Vagina (tissue), 2 donors: ENCODE data around the gene PER3. TPM values are rescaled to one million over a fixed set of nuclear protein-coding genes. Genes with fewer than 3 reads are reported as not detected.

Experiments used
- DNase-seq, 2 donors: peaks; one replicate each; pipeline ENCODE4 v3.0.0-alpha.2; 2017; ENCODE audit errors: extremely low spot score in 2 of 2
- H3K27ac ChIP-seq: fragments of 200-600 bp; sonication (generic); one replicate; pipeline ENCODE4 v1.5.1; 2019
- H3K27me3 ChIP-seq: fragments of 200-600 bp; sonication (generic); one replicate; pipeline ENCODE4 v1.5.1; 2019
- H3K36me3 ChIP-seq, 2 donors: fragments of 200-600 bp; sonication (generic); one replicate each; pipeline ENCODE4 v1.5.1; 2017 to 2019
- H3K4me1 ChIP-seq: fragments of 200-600 bp; sonication (generic); one replicate; pipeline ENCODE4 v1.5.1; 2019
- H3K4me3 ChIP-seq, 2 donors: fragments of 200-600 bp; sonication (generic); 1 replicate in 1 of 2; 2 replicates in 1 of 2; pipeline ENCODE4 v1.5.1; 2016 to 2019
- H3K9me3 ChIP-seq: fragments of 200-600 bp; sonication (generic); one replicate; pipeline ENCODE4 v1.5.1; 2019
- POLR2A ChIP-seq, 2 donors: fragments of 450-650 bp; IDR thresholded peaks; one replicate each; pipeline ENCODE4 v1.6.1; 2017; ENCODE audit warnings: antibody characterized with exemption in 2 of 2, mild to moderate bottlenecking in 2 of 2, moderate library complexity in 2 of 2
- POLR2AphosphoS5 ChIP-seq, 2 donors: sonication (generic); formaldehyde crosslinking; IDR thresholded peaks; one replicate each; pipeline ENCODE4 v1.9.0; 2017; ENCODE audit warnings: antibody characterized with exemption in 2 of 2, mild to moderate bottlenecking in 2 of 2, low read depth in 1 of 2; ENCODE audit not compliant: insufficient read depth in 1 of 2
- intact Hi-C: fragments of 100-400 bp; cut with DNase I; formaldehyde crosslinking; loops from one replicate; pipeline ENCODE4 v1.15.1; 2023
- total RNA-seq: library from RNA; depleted of rRNA; stranded (reverse); fragments of >200 nt; gene quantifications from one replicate; pipeline ENCODE4 v1.2.3, GENCODE V29; 2016
- TF ChIP-seq, protein P1 (sequence below), 3 experiments: fragments of 450-650 bp in 2 of 3; fragments of 200-600 bp in 1 of 3; sonication (generic) in 1 of 3; IDR thresholded peaks; one replicate each; pipeline ENCODE4 v1.5.1; 2017 to 2019; ENCODE audit warnings: antibody characterized with exemption in 3 of 3, mild to moderate bottlenecking in 2 of 3, moderate library complexity in 2 of 3

Gene PER3
- total RNA-seq, 1 donor from 2014 or later: 24.6 TPM

DNA sequence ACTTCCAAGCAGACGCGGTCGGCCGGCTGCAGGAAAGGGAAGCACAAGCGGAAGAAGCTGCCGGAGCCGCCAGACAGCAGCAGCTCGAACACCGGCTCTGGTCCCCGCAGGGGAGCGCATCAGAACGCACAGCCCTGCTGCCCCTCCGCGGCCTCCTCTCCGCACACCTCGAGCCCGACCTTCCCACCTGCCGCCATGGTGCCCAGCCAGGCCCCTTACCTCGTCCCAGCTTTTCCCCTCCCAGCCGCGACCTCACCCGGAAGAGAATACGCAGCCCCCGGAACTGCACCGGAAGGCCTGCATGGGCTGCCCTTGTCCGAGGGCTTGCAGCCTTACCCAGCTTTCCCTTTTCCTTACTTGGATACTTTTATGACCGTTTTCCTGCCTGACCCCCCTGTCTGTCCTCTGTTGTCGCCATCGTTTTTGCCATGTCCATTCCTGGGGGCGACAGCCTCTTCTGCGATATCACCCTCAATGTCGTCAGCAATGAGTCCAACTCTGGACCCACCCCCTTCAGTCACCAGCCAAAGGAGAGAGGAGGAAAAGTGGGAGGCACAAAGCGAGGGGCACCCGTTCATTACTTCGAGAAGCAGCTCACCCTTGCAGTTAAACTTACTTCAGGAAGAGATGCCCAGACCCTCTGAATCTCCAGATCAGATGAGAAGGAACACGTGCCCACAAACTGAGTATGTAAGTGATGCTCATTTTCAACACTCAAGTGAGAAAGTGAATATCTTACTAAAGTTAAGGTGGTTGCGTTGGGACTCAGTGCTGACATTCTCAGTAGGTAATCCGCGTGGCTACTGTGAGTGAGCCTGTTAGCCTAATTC lies 43.2 kb downstream of the PER3 start:
- H3K27me3 ChIP-seq: no peaks in the 10 kb centered on the region
- no peak overlapping the region for H3K27ac ChIP-seq
- H3K36me3 ChIP-seq: peaks cover 0 to 66% of the 10 kb centered on the region in 2 donors
- TF ChIP-seq, protein P1, sequence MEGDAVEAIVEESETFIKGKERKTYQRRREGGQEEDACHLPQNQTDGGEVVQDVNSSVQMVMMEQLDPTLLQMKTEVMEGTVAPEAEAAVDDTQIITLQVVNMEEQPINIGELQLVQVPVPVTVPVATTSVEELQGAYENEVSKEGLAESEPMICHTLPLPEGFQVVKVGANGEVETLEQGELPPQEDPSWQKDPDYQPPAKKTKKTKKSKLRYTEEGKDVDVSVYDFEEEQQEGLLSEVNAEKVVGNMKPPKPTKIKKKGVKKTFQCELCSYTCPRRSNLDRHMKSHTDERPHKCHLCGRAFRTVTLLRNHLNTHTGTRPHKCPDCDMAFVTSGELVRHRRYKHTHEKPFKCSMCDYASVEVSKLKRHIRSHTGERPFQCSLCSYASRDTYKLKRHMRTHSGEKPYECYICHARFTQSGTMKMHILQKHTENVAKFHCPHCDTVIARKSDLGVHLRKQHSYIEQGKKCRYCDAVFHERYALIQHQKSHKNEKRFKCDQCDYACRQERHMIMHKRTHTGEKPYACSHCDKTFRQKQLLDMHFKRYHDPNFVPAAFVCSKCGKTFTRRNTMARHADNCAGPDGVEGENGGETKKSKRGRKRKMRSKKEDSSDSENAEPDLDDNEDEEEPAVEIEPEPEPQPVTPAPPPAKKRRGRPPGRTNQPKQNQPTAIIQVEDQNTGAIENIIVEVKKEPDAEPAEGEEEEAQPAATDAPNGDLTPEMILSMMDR (IDR thresholded peaks at IDR 0.05): no peak
- TF ChIP-seq POLR2AphosphoS5 (IDR thresholded peaks at IDR 0.05; ENCODE audit: insufficient read depth in 1 of 2, low read depth in 1 of 2) (no peak), POLR2A (IDR thresholded peaks at IDR 0.05) (no peak)
- no peaks in the 10 kb centered on the region for H3K9me3 ChIP-seq
- H3K4me3 ChIP-seq: peak overlapping the region in 1 of 2 donors; percentile 17
- H3K4me1 ChIP-seq: no peaks in the 10 kb centered on the region
- intact Hi-C loops: no loop called here
- no peak for DNase-seq

DNA sequence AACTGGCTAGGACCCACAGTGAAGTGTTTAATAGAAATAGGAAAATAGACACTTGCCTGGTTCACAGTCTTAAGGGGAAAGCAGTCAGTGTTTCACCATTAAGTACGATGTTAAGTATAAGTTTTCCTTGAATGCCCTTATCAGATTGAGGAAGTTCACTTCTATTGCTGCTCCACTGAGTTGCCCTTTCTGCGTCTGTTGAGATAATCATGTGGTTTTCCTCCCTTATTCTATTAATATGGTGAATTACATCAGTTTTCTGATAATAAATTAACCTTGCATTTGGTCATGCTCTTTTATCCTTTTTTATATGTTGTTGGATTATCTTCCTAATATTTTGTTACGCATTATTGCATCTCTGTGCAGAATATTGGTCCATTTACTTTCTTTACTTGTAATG lies 47.4 kb downstream of the PER3 start:
- Histone ChIP-seq H3K36me3 (peaks cover 0 to 60% of the 10 kb centered on the region in 2 donors), H3K9me3 (no peaks in the 10 kb centered on the region), H3K4me3 (no peak overlapping the region), H3K4me1 (no peaks in the 10 kb centered on the region), H3K27me3 (no peaks in the 10 kb centered on the region), H3K27ac (no peak overlapping the region)
- TF ChIP-seq POLR2A (IDR thresholded peaks at IDR 0.05) (no peak), POLR2AphosphoS5 (IDR thresholded peaks at IDR 0.05; ENCODE audit: insufficient read depth in 1 of 2, low read depth in 1 of 2) (no peak)
- TF ChIP-seq, protein P1 (IDR thresholded peaks at IDR 0.05): no peak
- DNase-seq: no peak
- intact Hi-C loops: no loop called here

DNA sequence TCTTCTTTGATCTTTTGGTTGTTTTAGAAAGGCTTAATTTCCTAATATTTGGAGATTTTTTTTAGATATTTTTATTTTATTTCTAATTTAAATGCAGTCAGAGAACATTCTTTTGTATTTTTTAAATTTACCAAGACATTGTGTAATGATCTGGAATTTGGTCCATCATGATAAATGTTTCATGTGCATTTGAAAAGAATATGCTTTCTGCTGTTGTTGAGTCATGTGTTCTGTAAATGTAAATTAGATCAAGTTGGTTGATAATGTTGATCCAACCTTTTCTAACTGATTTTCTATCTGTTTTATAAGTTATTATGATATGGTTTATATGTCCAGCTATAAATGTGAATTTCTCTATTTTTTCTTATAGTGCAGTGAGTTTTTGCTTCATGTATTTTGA lies 48.9 kb downstream of the PER3 start:
- no peak for TF ChIP-seq POLR2AphosphoS5 (IDR thresholded peaks at IDR 0.05; ENCODE audit: insufficient read depth in 1 of 2, low read depth in 1 of 2)
- TF ChIP-seq, protein P1 (IDR thresholded peaks at IDR 0.05): no peak
- TF ChIP-seq POLR2A (IDR thresholded peaks at IDR 0.05): no peak
- Histone ChIP-seq H3K4me1 (no peaks in the 10 kb centered on the region), H3K9me3 (no peaks in the 10 kb centered on the region), H3K27me3 (no peaks in the 10 kb centered on the region), H3K27ac (no peak overlapping the region), H3K4me3 (no peak overlapping the region), H3K36me3 (peaks cover 0 to 63% of the 10 kb centered on the region in 2 donors)
- no peak for DNase-seq
- intact Hi-C loops: no loop called here

DNA sequence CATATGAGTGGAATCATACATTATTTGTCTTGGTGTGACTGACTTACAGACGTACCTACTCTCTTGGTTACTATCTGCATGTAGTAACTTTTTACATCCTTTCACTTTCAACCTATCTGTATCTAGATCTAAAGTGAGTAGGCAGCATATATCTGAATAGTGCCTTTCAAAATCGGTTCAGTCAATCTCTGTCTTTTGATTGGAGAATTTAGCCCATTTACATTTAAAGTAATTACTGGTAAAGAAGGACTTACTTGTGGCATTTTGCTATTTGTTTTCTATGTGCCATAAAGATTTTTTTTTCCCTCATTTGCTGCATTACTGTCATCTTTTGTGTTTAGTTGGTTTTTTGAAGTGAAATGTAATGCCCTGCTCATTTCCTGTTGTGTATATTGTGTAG lies 54.6 kb downstream of the PER3 start:
- Histone ChIP-seq H3K4me3 (no peak overlapping the region), H3K27me3 (no peaks in the 10 kb centered on the region), H3K9me3 (peaks cover 2% of the 10 kb centered on the region), H3K36me3 (peaks cover 6 to 92% of the 10 kb centered on the region in 2 donors), H3K4me1 (no peaks in the 10 kb centered on the region), H3K27ac (no peak overlapping the region)
- TF ChIP-seq, protein P1 (IDR thresholded peaks at IDR 0.05): no peak
- no peak for TF ChIP-seq POLR2AphosphoS5 (IDR thresholded peaks at IDR 0.05; ENCODE audit: insufficient read depth in 1 of 2, low read depth in 1 of 2)
- no peak for TF ChIP-seq POLR2A (IDR thresholded peaks at IDR 0.05)
- no peak for DNase-seq
- intact Hi-C loops: no loop called here

DNA sequence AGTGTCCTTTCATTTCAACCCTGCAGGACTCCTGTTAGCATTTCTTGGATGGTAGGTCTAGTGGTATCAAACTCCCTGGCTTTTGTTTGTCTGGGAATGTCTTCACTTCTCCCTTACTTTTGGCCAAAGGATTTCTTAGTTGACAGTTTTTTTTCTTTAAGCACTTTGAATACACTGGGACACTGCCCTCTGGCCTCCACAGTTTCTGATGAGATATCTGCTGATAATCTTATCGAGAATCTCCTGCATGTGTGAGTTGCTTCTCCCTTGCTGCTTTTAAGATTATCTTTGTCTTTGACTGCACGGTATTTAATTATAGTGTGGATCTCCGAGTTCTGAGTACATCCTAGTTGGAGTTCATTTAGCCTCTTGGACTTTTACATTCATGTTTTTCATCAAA lies 55.4 kb downstream of the PER3 start:
- Histone ChIP-seq H3K9me3 (peaks cover 2% of the 10 kb centered on the region), H3K4me1 (no peaks in the 10 kb centered on the region), H3K4me3 (no peak overlapping the region), H3K27me3 (no peaks in the 10 kb centered on the region), H3K36me3 (peaks cover 6 to 84% of the 10 kb centered on the region in 2 donors), H3K27ac (no peak overlapping the region)
- TF ChIP-seq POLR2A (IDR thresholded peaks at IDR 0.05) (no peak), POLR2AphosphoS5 (IDR thresholded peaks at IDR 0.05; ENCODE audit: insufficient read depth in 1 of 2, low read depth in 1 of 2) (no peak)
- TF ChIP-seq, protein P1 (IDR thresholded peaks at IDR 0.05): no peak
- intact Hi-C loops: no loop called here
- no peak for DNase-seq
